Duodenal mucosa (tissue), 2 donors: ENCODE data around the gene PIKFYVE.
"Not testable (repeated sequence)": the region's sequence is repeated elsewhere in the genome, so short reads cannot be mapped to it uniquely, and the experiment has no call there.

Source experiments
- H3K27ac ChIP-seq: one replicate; pipeline ENCODE4 v1.7.0; 2013; ENCODE audit warnings: low read depth, low read length
- H3K27me3 ChIP-seq, 2 donors: one replicate each; pipeline ENCODE4 v1.7.0; 2013; ENCODE audit warnings: low read length in 2 of 2, control low read depth in 1 of 2; ENCODE audit not compliant: insufficient read depth in 2 of 2, control insufficient read depth in 1 of 2
- H3K36me3 ChIP-seq, 2 donors: one replicate each; pipeline ENCODE4 v1.7.0; 2013; ENCODE audit warnings: low read length in 2 of 2, control low read depth in 1 of 2; ENCODE audit not compliant: insufficient read depth in 2 of 2, control insufficient read depth in 1 of 2
- H3K4me1 ChIP-seq, 2 donors: one replicate each; pipeline ENCODE4 v1.7.0; 2013; ENCODE audit warnings: low read length in 2 of 2, control low read depth in 1 of 2; ENCODE audit not compliant: insufficient read depth in 2 of 2, control insufficient read depth in 1 of 2
- H3K4me3 ChIP-seq, 2 donors: one replicate each; pipeline ENCODE4 v1.7.0; 2013; ENCODE audit warnings: low read length in 2 of 2, low read depth in 1 of 2
- H3K9ac ChIP-seq, 2 donors: one replicate each; pipeline ENCODE4 v1.7.0; 2013; ENCODE audit warnings: low read length in 2 of 2, low read depth in 1 of 2
- H3K9me3 ChIP-seq, 2 donors: one replicate each; pipeline ENCODE4 v1.7.0; 2013; ENCODE audit warnings: low read length in 2 of 2, control low read depth in 1 of 2; ENCODE audit not compliant: control insufficient read depth in 1 of 2

The PIKFYVE gene

GRCh38 chr2:208371634-208371935 lies 105.5 kb downstream of the PIKFYVE start:
- no peaks in the 10 kb centered on the region for H3K9me3 ChIP-seq
- H3K36me3 ChIP-seq, result no peaks in the 10 kb centered on the region
- H3K27ac ChIP-seq, result no peak overlapping the region
- H3K9ac ChIP-seq, result no peak overlapping the region
- H3K4me1 ChIP-seq, result no peaks in the 10 kb centered on the region
- no peak overlapping the region for H3K4me3 ChIP-seq
- no peaks in the 10 kb centered on the region for H3K27me3 ChIP-seq

- Histone ChIP-seq H3K4me1 (no peaks in the 10 kb centered on the region), H3K9ac (no peak overlapping the region), H3K27ac (no peak overlapping the region), H3K27me3 (no peaks in the 10 kb centered on the region), H3K4me3 (no peak overlapping the region), H3K36me3 (no peaks in the 10 kb centered on the region), H3K9me3 (no peaks in the 10 kb centered on the region)
Observed at GRCh38 chr2:208373460-208374089, 107.5 kb downstream of the PIKFYVE start.

- no peaks in the 10 kb centered on the region for H3K36me3 ChIP-seq
- H3K27ac ChIP-seq, result no peak overlapping the region
- no peak overlapping the region for H3K4me3 ChIP-seq
- H3K9me3 ChIP-seq, result no peaks in the 10 kb centered on the region
- no peaks in the 10 kb centered on the region for H3K27me3 ChIP-seq
- H3K9ac ChIP-seq, result no peak overlapping the region
- H3K4me1 ChIP-seq, result no peaks in the 10 kb centered on the region
Observed at GRCh38 chr2:208375491-208376068, 109.5 kb downstream of the PIKFYVE start.

GRCh38 chr2:208377344-208377860 lies 111.3 kb downstream of the PIKFYVE start:
- not testable (repeated sequence) for H3K4me3 ChIP-seq, H3K36me3 ChIP-seq, H3K27ac ChIP-seq, H3K27me3 ChIP-seq, H3K9ac ChIP-seq, H3K9me3 ChIP-seq, H3K4me1 ChIP-seq

- Histone ChIP-seq H3K9me3 (no peaks in the 10 kb centered on the region), H3K4me3 (no peak overlapping the region), H3K9ac (no peak overlapping the region), H3K36me3 (no peaks in the 10 kb centered on the region), H3K4me1 (no peaks in the 10 kb centered on the region), H3K27me3 (peaks cover 0 to 5% of the 10 kb centered on the region in 2 donors), H3K27ac (no peak overlapping the region)
Observed at GRCh38 chr2:208379192-208379591, 113.1 kb downstream of the PIKFYVE start.

GRCh38 chr2:208384637-208385036 lies 118.6 kb downstream of the PIKFYVE start:
- Histone ChIP-seq H3K9ac (no peak overlapping the region), H3K4me3 (no peak overlapping the region), H3K27ac (no peak overlapping the region), H3K36me3 (no peaks in the 10 kb centered on the region), H3K27me3 (peaks cover 0 to 5% of the 10 kb centered on the region in 2 donors), H3K4me1 (no peaks in the 10 kb centered on the region), H3K9me3 (no peaks in the 10 kb centered on the region)

- no peaks in the 10 kb centered on the region for H3K36me3 ChIP-seq
- no peak overlapping the region for H3K9ac ChIP-seq
- no peak overlapping the region for H3K27ac ChIP-seq
- no peaks in the 10 kb centered on the region for H3K9me3 ChIP-seq
- H3K27me3 ChIP-seq, result peaks cover 0 to 5% of the 10 kb centered on the region in 2 donors
- no peak overlapping the region for H3K4me3 ChIP-seq
- no peaks in the 10 kb centered on the region for H3K4me1 ChIP-seq
Observed at GRCh38 chr2:208386541-208386940, 120.5 kb downstream of the PIKFYVE start.

GRCh38 chr2:208389940-208390339 lies 123.9 kb downstream of the PIKFYVE start:
- H3K4me3 ChIP-seq, result no peak overlapping the region
- H3K9me3 ChIP-seq, result peaks cover 9 to 15% of the 10 kb centered on the region in 2 donors
- no peaks in the 10 kb centered on the region for H3K27me3 ChIP-seq
- no peaks in the 10 kb centered on the region for H3K4me1 ChIP-seq
- H3K27ac ChIP-seq, result no peak overlapping the region
- H3K36me3 ChIP-seq, result no peaks in the 10 kb centered on the region
- no peak overlapping the region for H3K9ac ChIP-seq

- Histone ChIP-seq H3K36me3 (no peaks in the 10 kb centered on the region), H3K27ac (no peak overlapping the region), H3K9ac (no peak overlapping the region), H3K4me1 (no peaks in the 10 kb centered on the region), H3K9me3 (peaks cover 12 to 15% of the 10 kb centered on the region in 2 donors), H3K27me3 (no peaks in the 10 kb centered on the region), H3K4me3 (no peak overlapping the region)
Observed at GRCh38 chr2:208392300-208392699, 126.2 kb downstream of the PIKFYVE start.

GRCh38 chr2:208396796-208397195 lies 130.7 kb downstream of the PIKFYVE start:
- H3K9ac ChIP-seq, H3K27ac ChIP-seq, H3K4me3 ChIP-seq, H3K27me3 ChIP-seq, H3K36me3 ChIP-seq, H3K4me1 ChIP-seq: not testable (repeated sequence)
- H3K9me3 ChIP-seq, result peaks cover 12 to 15% of the 10 kb centered on the region in 2 donors
